Heart right ventricle (tissue), 16 donors: ENCODE data around the gene PLK1. TPM values are rescaled to one million over a fixed set of nuclear protein-coding genes. Genes with fewer than 3 reads are reported as not detected.
"Not testable (repeated sequence)": the region's sequence is repeated elsewhere in the genome, so short reads cannot be mapped to it uniquely, and the experiment has no call there.

Experiments used
- ATAC-seq, 8 donors: fragments of 200-7000 bp; cut with Tn5 transposase; one replicate each; pipeline ENCODE4 v1.9.1; 2020; ENCODE audit warnings: mild to moderate bottlenecking in 8 of 8, moderate library complexity in 8 of 8, moderate number of reproducible peaks in 1 of 8
- DNase-seq, 2 donors: peaks; one replicate each; pipeline ENCODE4 v3.0.0-alpha.2; 2020
- H3K27ac ChIP-seq, 10 donors: fragments of 200-600 bp; sonication (generic) in 2 of 10; one replicate each; pipeline versions ENCODE4 v1.5.0 to v1.8.0; 2020 to 2022; ENCODE audit warnings: mild to moderate bottlenecking in 3 of 10
- H3K27me3 ChIP-seq, 7 donors: fragments of 200-600 bp; one replicate each; pipeline ENCODE4 v1.8.0; 2021 to 2022; ENCODE audit warnings: mild to moderate bottlenecking in 2 of 7
- H3K36me3 ChIP-seq, 9 donors: fragments of 200-600 bp; sonication (generic) in 1 of 9; one replicate each; pipeline versions ENCODE4 v1.5.0 to v1.8.0; 2020 to 2022; ENCODE audit warnings: mild to moderate bottlenecking in 2 of 9
- H3K4me1 ChIP-seq, 9 donors: fragments of 200-600 bp; sonication (generic) in 1 of 9; one replicate each; pipeline versions ENCODE4 v1.5.0 to v1.8.0; 2020 to 2022; ENCODE audit warnings: mild to moderate bottlenecking in 4 of 9
- H3K4me3 ChIP-seq, 10 donors: fragments of 200-600 bp; sonication (generic) in 2 of 10; one replicate each; pipeline versions ENCODE4 v1.5.0 to v1.8.0; 2020 to 2022; ENCODE audit warnings: mild to moderate bottlenecking in 7 of 10, moderate library complexity in 2 of 10
- H3K9me3 ChIP-seq, 11 donors: fragments of 200-600 bp in 10 of 11; sonication (generic) in 2 of 11; one replicate each; pipeline versions ENCODE4 v1.5.0 to v1.8.0; 2013 to 2022; ENCODE audit warnings: mild to moderate bottlenecking in 2 of 11, control low read depth in 1 of 11, moderate library complexity in 1 of 11
- CTCF ChIP-seq, 9 donors: fragments of 200-600 bp; sonication (generic) in 2 of 9; IDR thresholded peaks; one replicate each; pipeline versions ENCODE4 v1.5.0 to v1.8.0; 2021 to 2022; ENCODE audit warnings: antibody characterized with exemption in 9 of 9, mild to moderate bottlenecking in 5 of 9, moderate library complexity in 1 of 9
- WGBS, 2 donors: extraction: QIAGEN DNeasy Blood & Tissue Kit; methylation state at CpG; one replicate each; pipeline ENCODE4 v1.1.7; 2013; ENCODE audit warnings: inconsistent platforms in 1 of 2; 5-methylcytosine and 5-hydroxymethylcytosine counted together
- intact Hi-C, 10 donors: fragments of 100-400 bp; cut with DNase I; formaldehyde crosslinking; loops; one replicate each; pipeline versions ENCODE4 v1.11.1 to v1.14.2; 2022
- polyA plus RNA-seq, 2 donors: library from polyadenylated mRNA; stranded (reverse); fragments of 200-250 nt; gene quantifications; one replicate each; pipeline ENCODE4 v1.2.3, GENCODE V29; 2013
- total RNA-seq, 10 donors: library from RNA; stranded (reverse); fragmentation: NEBNext Ultra II Directional in 3 of 10; extraction: Animal tissue kit (Norgen Biotek cat#: 25700) in 3 of 10; gene quantifications; one replicate each; pipeline versions ENCODE4 v1.2.1 to v1.2.4, GENCODE V29; 2021 to 2023
- donor health status: Arrhythmogenic right ventricular cardiomyopathy.
- donor health status: ischemic (EF 13 %, LVEDD 7.1; RV severe dilation, severe dysfunction).
- donor health status: healthy with polysubstance abuse.
- donor health status: DM: no; HTN: yes; CAD: no.
- donor health status: DM: no; HTN: no; CAD: no.
- donor health status: ischemic (EF 25% LVEDD 6.9; RV normal size, moderate dysfunction).
- donor health status: ischemic (EF 25% LVEDD 5.7; RV mildly dilated, moderate dysfunction).
- donor health status: healthy.
- donor health status: DM: yes; HTN: yes; CAD: no.
- donor health status: Ischemic cardiomyopathy.
- donor health status: ischemic (EF 35%, LVEDD 5.7; RV mildly dilated, moderate dysfunction).
- donor health status: nonischemic (EF 11% LVEDD 7.7; RV severe dilation, severe dysfunction).
- donor health status: DM: yes; HTN: yes; CAD: no.
- donor health status: PGD.
- donor health status: ischemic (EF 29% LVEDD 5.4; RV normal size, mild dysfunction).
- donor health status: nonischemic (EF 23%, LVEDD 6.1; RV moderate dilation, normal function).

The PLK1 gene
- total and polyA plus RNA-seq, 12 donors = 0.32 to 6.0 (median 0.97) TPM

GRCh38 chr16:23710504-23710903 lies 31.8 kb downstream of the PLK1 start:
- ATAC-seq (no peak), DNase-seq (no peak)
- H3K36me3 ChIP-seq = no peaks in the 10 kb centered on the region
- TF ChIP-seq CTCF (IDR thresholded peaks at IDR 0.05) = no peak
- H3K27ac ChIP-seq = no peak overlapping the region
- peaks cover 8 to 70% (median 52%) of the 10 kb centered on the region in 7 donors for H3K27me3 ChIP-seq
- no peak overlapping the region for H3K4me3 ChIP-seq
- intact Hi-C loops = no loop called here
- H3K9me3 ChIP-seq = peaks cover 0 to 23% (median 9%) of the 10 kb centered on the region in 11 donors
- 85 to 86% methylated on average over 3 of the region's 3 CpGs for WGBS, 2 donors
- no peaks in the 10 kb centered on the region for H3K4me1 ChIP-seq

GRCh38 chr16:23711785-23712184 lies 33.1 kb downstream of the PLK1 start:
- Histone ChIP-seq H3K4me1 (no peaks in the 10 kb centered on the region), H3K9me3 (peaks cover 0 to 23% (median 9%) of the 10 kb centered on the region in 11 donors), H3K27me3 (peaks cover 8 to 64% (median 58%) of the 10 kb centered on the region in 7 donors), H3K36me3 (no peaks in the 10 kb centered on the region), H3K4me3 (no peak overlapping the region), H3K27ac (no peak overlapping the region)
- no peak for DNase-seq
- intact Hi-C loops = no loop called here
- WGBS, 2 donors = 51 to 58% methylated on average over 4 of the region's 4 CpGs
- no peak for TF ChIP-seq CTCF (IDR thresholded peaks at IDR 0.05)
- no peak for ATAC-seq

GRCh38 chr16:23712976-23713375 lies 34.3 kb downstream of the PLK1 start, which contains the start of gene ERN2:
ERN2 (minus strand) TSS chr16:23713222; CDS start chr16:23713187, 35 bp downstream.
- peak in 1 of 8 donors; percentile 44 for ATAC-seq
- intact Hi-C loops = no loop called here
- H3K36me3 ChIP-seq = no peaks in the 10 kb centered on the region
- peaks cover 8 to 67% (median 62%) of the 10 kb centered on the region in 7 donors for H3K27me3 ChIP-seq
- H3K4me1 ChIP-seq = no peaks in the 10 kb centered on the region
- H3K27ac ChIP-seq = no peak within 1 kb of the TSS
- whole genome bisulfite sequencing, 2 donors = 3 to 4% methylated on average over 37 of the region's 37 CpGs
- no peak for DNase-seq
- H3K4me3 ChIP-seq = no peak within 1 kb of the TSS
- H3K9me3 ChIP-seq = peaks cover 0 to 23% (median 9%) of the 10 kb centered on the region in 11 donors
- TF ChIP-seq CTCF (IDR thresholded peaks at IDR 0.05) = no peak

GRCh38 chr16:23716484-23716883 lies 37.8 kb downstream of the PLK1 start:
- H3K36me3 ChIP-seq = no peaks in the 10 kb centered on the region
- intact Hi-C loops = no loop called here
- peaks cover 8 to 70% (median 49%) of the 10 kb centered on the region in 7 donors for H3K27me3 ChIP-seq
- no peak for TF ChIP-seq CTCF (IDR thresholded peaks at IDR 0.05)
- DNase-seq (no peak), ATAC-seq (no peak)
- no peaks in the 10 kb centered on the region for H3K9me3 ChIP-seq
- 80 to 85% methylated on average over 5 of the region's 5 CpGs for WGBS, 2 donors
- no peak overlapping the region for H3K27ac ChIP-seq
- no peak overlapping the region for H3K4me3 ChIP-seq
- no peaks in the 10 kb centered on the region for H3K4me1 ChIP-seq

GRCh38 chr16:23722613-23723240 lies 44.0 kb downstream of the PLK1 start:
- H3K27me3 ChIP-seq = peaks cover 0 to 25% (median 8%) of the 10 kb centered on the region in 7 donors
- DNase-seq, H3K36me3 ChIP-seq, intact Hi-C loops, H3K4me3 ChIP-seq, ATAC-seq, H3K27ac ChIP-seq, H3K4me1 ChIP-seq: not testable (repeated sequence)
- H3K9me3 ChIP-seq = peaks cover 0 to 21% (median 5%) of the 10 kb centered on the region in 11 donors
- 76 to 83% methylated on average over 9 of the region's 9 CpGs for WGBS, 2 donors
